Stimulated activated CD8-positive, alpha-beta memory T cell treated with anti-CD3 and anti-CD28 coated beads, Interleukin-4, amount 100 ng/mL, for 24 hours (primary cell): ENCODE measurements around the gene SP7.
"Not testable (repeated sequence)": the region's sequence is repeated elsewhere in the genome, so short reads cannot be mapped to it uniquely, and the experiment has no call there.

Source experiments
- DNase-seq: peaks from one replicate; pipeline ENCODE4 v3.0.0-alpha.2; 2020; ENCODE audit warnings: low read depth

The SP7 gene

GRCh38 chr12:53336181-53336681, at the start of gene SP7:
SP7 (minus strand) TSS chr12:53336354; CDS start chr12:53335646, 708 bp downstream.
- no peak for DNase-seq

- no peak for DNase-seq
Observed at GRCh38 chr12:53383258-53383657, 47.1 kb upstream of the SP7 start.

GRCh38 chr12:53381731-53382630, 45.8 kb upstream of the SP7 start:
- DNase-seq: no peak

GRCh38 chr12:53380794-53381730, 44.9 kb upstream of the SP7 start:
- no peak for DNase-seq

- DNase-seq: peak; percentile 96
Observed at GRCh38 chr12:53380104-53380793, 44.1 kb upstream of the SP7 start, which contains the start of gene SP1. SP1 (plus strand) TSS chr12:53380176; CDS start chr12:53380292, 116 bp downstream.

- DNase-seq: peak; percentile 84
Observed at GRCh38 chr12:53379389-53380103, 43.4 kb upstream of the SP7 start.

GRCh38 chr12:53378724-53379388, 42.7 kb upstream of the SP7 start:
- DNase-seq: no peak

GRCh38 chr12:53378222-53378621, 42.1 kb upstream of the SP7 start:
- no peak for DNase-seq

- DNase-seq: no peak
Observed at GRCh38 chr12:53376747-53377146, 40.6 kb upstream of the SP7 start.

- not testable (repeated sequence) for DNase-seq
Observed at GRCh38 chr12:53374277-53374676, 38.1 kb upstream of the SP7 start.

GRCh38 chr12:53373554-53374133, 37.5 kb upstream of the SP7 start:
- DNase-seq: not testable (repeated sequence)

- no peak for DNase-seq
Observed at GRCh38 chr12:53365245-53365904, 29.2 kb upstream of the SP7 start.

- not testable (repeated sequence) for DNase-seq
Observed at GRCh38 chr12:53361638-53362037, 25.5 kb upstream of the SP7 start.

GRCh38 chr12:53358836-53359419, 22.8 kb upstream of the SP7 start:
- DNase-seq: no peak

GRCh38 chr12:53355121-53355520, 19.0 kb upstream of the SP7 start:
- DNase-seq: no peak

GRCh38 chr12:53353257-53353655, 17.1 kb upstream of the SP7 start:
- DNase-seq: no peak

GRCh38 chr12:53352331-53353256, 16.4 kb upstream of the SP7 start:
- peak; percentile 55 for DNase-seq

GRCh38 chr12:53347905-53348304, 11.8 kb upstream of the SP7 start:
- DNase-seq: no peak
